Right lobe of liver (tissue), 4 donors: Measurements from ENCODE around the gene INIP.

Experiments used
- POLR2A ChIP-seq: fragments of 450-650 bp; IDR thresholded peaks from one replicate; pipeline ENCODE4 v1.6.1; 2017; ENCODE audit warnings: antibody characterized with exemption, mild to moderate bottlenecking
- TF ChIP-seq, protein P1 (sequence below), 4 donors: fragments of 200-600 bp in 3 of 4; fragments of 450-650 bp in 1 of 4; IDR thresholded peaks; one replicate each; pipeline versions ENCODE4 v1.5.1 to v1.8.0; 2016 to 2022; ENCODE audit warnings: antibody characterized with exemption in 4 of 4, mild to moderate bottlenecking in 2 of 4
- donor health status: DM: no; HTN: no; CAD: no.
- donor health status: DM: no; HTN: no; CAD: no.
- donor health status: DM: no; HTN: yes; CAD: no.

DNA sequence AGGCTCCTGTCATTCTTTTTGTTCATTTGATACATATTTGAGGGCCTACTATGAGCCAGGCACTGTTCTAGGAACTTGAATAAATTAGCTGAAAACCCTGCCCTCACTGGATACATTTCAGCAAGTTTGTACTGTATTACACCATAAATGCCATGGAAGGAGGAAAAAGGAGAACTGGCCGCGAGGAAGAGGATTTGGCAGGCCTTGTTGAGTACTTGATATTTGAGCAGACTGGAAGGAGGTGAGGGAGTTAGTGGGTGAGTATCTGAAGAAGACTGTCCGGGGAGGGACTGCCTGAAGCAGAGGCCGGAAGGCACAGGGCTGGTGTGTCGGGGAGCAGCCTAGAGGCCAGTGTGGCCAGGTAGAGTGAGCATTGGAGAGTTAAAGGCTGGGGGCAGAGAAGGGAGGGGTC lies 37.1 kb upstream of the INIP start:
- TF ChIP-seq, protein P1, sequence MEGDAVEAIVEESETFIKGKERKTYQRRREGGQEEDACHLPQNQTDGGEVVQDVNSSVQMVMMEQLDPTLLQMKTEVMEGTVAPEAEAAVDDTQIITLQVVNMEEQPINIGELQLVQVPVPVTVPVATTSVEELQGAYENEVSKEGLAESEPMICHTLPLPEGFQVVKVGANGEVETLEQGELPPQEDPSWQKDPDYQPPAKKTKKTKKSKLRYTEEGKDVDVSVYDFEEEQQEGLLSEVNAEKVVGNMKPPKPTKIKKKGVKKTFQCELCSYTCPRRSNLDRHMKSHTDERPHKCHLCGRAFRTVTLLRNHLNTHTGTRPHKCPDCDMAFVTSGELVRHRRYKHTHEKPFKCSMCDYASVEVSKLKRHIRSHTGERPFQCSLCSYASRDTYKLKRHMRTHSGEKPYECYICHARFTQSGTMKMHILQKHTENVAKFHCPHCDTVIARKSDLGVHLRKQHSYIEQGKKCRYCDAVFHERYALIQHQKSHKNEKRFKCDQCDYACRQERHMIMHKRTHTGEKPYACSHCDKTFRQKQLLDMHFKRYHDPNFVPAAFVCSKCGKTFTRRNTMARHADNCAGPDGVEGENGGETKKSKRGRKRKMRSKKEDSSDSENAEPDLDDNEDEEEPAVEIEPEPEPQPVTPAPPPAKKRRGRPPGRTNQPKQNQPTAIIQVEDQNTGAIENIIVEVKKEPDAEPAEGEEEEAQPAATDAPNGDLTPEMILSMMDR (IDR thresholded peaks at IDR 0.05) = no peak
- no peak for TF ChIP-seq POLR2A
